Ascending aorta (tissue), 2 donors: Measurements from ENCODE around the gene HTT. TPM values are rescaled to one million over a fixed set of nuclear protein-coding genes. Genes with fewer than 3 reads are reported as not detected.

Source experiments
- DNase-seq, 2 donors: peaks; one replicate each; pipeline ENCODE4 v3.0.0-alpha.2; 2019; ENCODE audit warnings: low spot score in 2 of 2
- H3K27ac ChIP-seq, 2 donors: fragments of 200-600 bp; sonication (generic); one replicate each; pipeline ENCODE4 v1.5.1; 2016 to 2017; ENCODE audit warnings: mild to moderate bottlenecking in 1 of 2
- H3K27me3 ChIP-seq: fragments of 200-600 bp; sonication (generic); one replicate; pipeline ENCODE4 v1.5.1; 2017
- H3K36me3 ChIP-seq, 2 donors: fragments of 200-600 bp; sonication (generic); one replicate each; pipeline ENCODE4 v1.5.1; 2016
- H3K4me1 ChIP-seq, 2 donors: fragments of 200-600 bp; sonication (generic); one replicate each; pipeline ENCODE4 v1.5.1; 2016 to 2017; ENCODE audit warnings: mild to moderate bottlenecking in 1 of 2
- H3K4me3 ChIP-seq, 2 donors: fragments of 200-600 bp; sonication (generic); one replicate each; pipeline ENCODE4 v1.5.1; 2016 to 2017; ENCODE audit warnings: mild to moderate bottlenecking in 1 of 2
- H3K9me3 ChIP-seq, 2 donors: fragments of 200-600 bp; sonication (generic); one replicate each; pipeline ENCODE4 v1.5.1; 2016
- CTCF ChIP-seq, 3 experiments: fragments of 200-600 bp in 2 of 3; fragments of 450-650 bp in 1 of 3; sonication (generic) in 2 of 3; IDR thresholded peaks; one replicate each; pipeline ENCODE4 v1.5.1; 2016 to 2019; ENCODE audit warnings: antibody characterized with exemption in 3 of 3, mild to moderate bottlenecking in 1 of 3, moderate library complexity in 1 of 3
- intact Hi-C: fragments of 100-400 bp; cut with DNase I; formaldehyde crosslinking; loops from one replicate; pipeline ENCODE4 v1.15.1; 2023
- total RNA-seq: library from RNA; depleted of rRNA; stranded (reverse); fragments of >200 nt; gene quantifications from one replicate; pipeline ENCODE4 v1.1.0, GENCODE V29; 2016

The HTT gene
- total RNA-seq, 1 donor from 2014 or later: 23.7 TPM

GRCh38 chr4:3223956-3224748 lies 149.7 kb downstream of the HTT start:
- DNase-seq: no peak
- intact Hi-C loops: no loop called here
- TF ChIP-seq CTCF (IDR thresholded peaks at IDR 0.05): no peak
- Histone ChIP-seq H3K4me3 (no peak overlapping the region), H3K27ac (no peak overlapping the region), H3K27me3 (no peaks in the 10 kb centered on the region), H3K4me1 (no peaks in the 10 kb centered on the region), H3K9me3 (no peaks in the 10 kb centered on the region), H3K36me3 (peaks cover 66 to 78% of the 10 kb centered on the region in 2 donors)

- Histone ChIP-seq H3K27ac (no peak overlapping the region), H3K4me3 (no peak overlapping the region), H3K27me3 (no peaks in the 10 kb centered on the region), H3K9me3 (no peaks in the 10 kb centered on the region), H3K36me3 (peaks cover 67 to 78% of the 10 kb centered on the region in 2 donors), H3K4me1 (no peaks in the 10 kb centered on the region)
- DNase-seq: no peak
- intact Hi-C loops: no loop called here
- no peak for TF ChIP-seq CTCF (IDR thresholded peaks at IDR 0.05)
Observed at GRCh38 chr4:3225071-3225850, 150.8 kb downstream of the HTT start.

DNA sequence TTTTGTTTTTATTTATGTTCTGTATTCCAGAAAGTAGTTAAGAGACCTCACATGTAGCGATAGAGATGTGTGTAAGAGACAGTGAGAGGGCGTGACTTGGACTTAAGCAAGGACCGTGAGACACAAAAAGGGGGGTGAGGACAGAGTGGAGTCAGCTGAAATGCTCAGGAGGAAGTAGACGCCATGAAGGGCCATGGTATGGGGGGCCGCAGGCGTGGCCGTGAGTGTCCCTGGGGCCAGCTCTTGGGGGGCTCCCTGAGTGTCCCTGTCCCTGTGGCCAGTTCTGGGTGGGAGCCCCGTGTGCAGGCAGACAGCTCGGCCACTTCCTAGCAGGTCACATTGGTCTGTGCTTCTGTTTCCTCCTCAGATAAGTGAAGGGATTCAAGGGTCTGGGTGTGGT lies 151.5 kb downstream of the HTT start:
- H3K36me3 ChIP-seq: peaks cover 72 to 79% of the 10 kb centered on the region in 2 donors
- no peaks in the 10 kb centered on the region for H3K4me1 ChIP-seq
- no peaks in the 10 kb centered on the region for H3K27me3 ChIP-seq
- no peaks in the 10 kb centered on the region for H3K9me3 ChIP-seq
- H3K27ac ChIP-seq: peak overlapping the region in 1 of 2 donors; percentile 2
- no peak for DNase-seq
- no peak overlapping the region for H3K4me3 ChIP-seq
- intact Hi-C loops: no loop called here
- TF ChIP-seq CTCF (IDR thresholded peaks at IDR 0.05): no peak

DNA sequence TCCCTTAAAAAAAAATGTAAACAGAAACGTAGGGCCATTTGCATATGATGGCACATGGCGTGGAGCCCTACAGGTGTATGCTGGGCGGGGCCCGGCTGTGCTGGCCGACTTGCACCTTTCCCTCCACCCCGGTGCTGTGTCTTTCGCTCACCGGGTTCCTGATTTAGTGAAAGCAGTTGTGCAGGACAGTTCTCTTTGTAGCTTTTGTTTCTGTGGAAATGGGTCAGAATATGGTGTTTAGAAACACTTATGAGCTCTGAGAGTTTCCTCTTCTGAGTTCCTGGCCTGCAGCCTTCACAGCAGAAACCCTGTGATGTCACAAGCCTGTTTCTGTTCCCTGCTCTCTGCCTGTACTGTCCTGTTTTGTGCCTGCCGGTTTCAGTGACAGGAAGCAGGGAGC lies 152.0 kb downstream of the HTT start:
- Histone ChIP-seq H3K27ac (peak overlapping the region in 1 of 2 donors; percentile 2), H3K4me1 (no peaks in the 10 kb centered on the region), H3K9me3 (no peaks in the 10 kb centered on the region), H3K36me3 (peaks cover 78 to 80% of the 10 kb centered on the region in 2 donors), H3K4me3 (no peak overlapping the region), H3K27me3 (no peaks in the 10 kb centered on the region)
- no peak for TF ChIP-seq CTCF (IDR thresholded peaks at IDR 0.05)
- intact Hi-C loops: no loop called here
- DNase-seq: no peak

DNA sequence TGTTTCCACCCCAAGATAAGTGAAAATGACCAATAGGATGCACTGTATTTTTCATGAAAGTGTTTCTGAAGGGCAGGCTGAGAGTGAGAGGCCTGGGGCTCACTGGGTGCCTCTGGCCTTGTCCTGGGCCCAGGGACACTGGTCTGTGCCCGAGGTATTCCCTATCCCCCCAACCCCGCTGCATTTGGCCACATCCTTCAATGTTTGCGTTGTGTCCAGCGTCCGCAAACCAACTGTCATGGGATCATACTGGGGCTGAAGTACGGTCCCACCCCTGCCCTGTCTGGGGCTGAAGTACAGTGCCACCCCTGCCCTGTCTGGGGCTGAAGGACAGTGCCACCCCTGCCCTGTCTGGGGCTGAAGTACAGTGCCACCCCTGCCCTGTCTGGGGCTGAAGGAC lies 152.5 kb downstream of the HTT start:
- no peak for TF ChIP-seq CTCF (IDR thresholded peaks at IDR 0.05)
- DNase-seq: no peak
- Histone ChIP-seq H3K4me3 (no peak overlapping the region), H3K36me3 (peaks cover 77 to 80% of the 10 kb centered on the region in 2 donors), H3K4me1 (no peaks in the 10 kb centered on the region), H3K9me3 (no peaks in the 10 kb centered on the region), H3K27ac (no peak overlapping the region), H3K27me3 (no peaks in the 10 kb centered on the region)
- intact Hi-C loops: no loop called here
